BLaER1 (cell line): ENCODE data around the gene DISC1.

Experiments used
- H3K27ac ChIP-seq: shearing (Covaris generic); formaldehyde crosslinking; 2 replicates; pipeline ENCODE4 v1.8.1; 2022
- H3K27me3 ChIP-seq: shearing (Covaris generic); formaldehyde crosslinking; 2 replicates; pipeline ENCODE4 v1.8.1; 2022
- H3K36me3 ChIP-seq: shearing (Covaris generic); formaldehyde crosslinking; 2 replicates; pipeline ENCODE4 v1.8.1; 2022
- H3K4me1 ChIP-seq: shearing (Covaris generic); formaldehyde crosslinking; 2 replicates; pipeline ENCODE4 v1.8.1; 2022
- H3K4me2 ChIP-seq: shearing (Covaris generic); formaldehyde crosslinking; 2 replicates; pipeline ENCODE4 v1.8.1; 2022
- H3K4me3 ChIP-seq: shearing (Covaris generic); formaldehyde crosslinking; 2 replicates; pipeline ENCODE4 v1.8.1; 2022
- H3K9ac ChIP-seq: shearing (Covaris generic); formaldehyde crosslinking; 2 replicates; pipeline ENCODE4 v1.8.1; 2022
- H3K9me3 ChIP-seq: shearing (Covaris generic); formaldehyde crosslinking; 2 replicates; pipeline ENCODE4 v1.8.1; 2022
- H4K20me1 ChIP-seq: shearing (Covaris generic); formaldehyde crosslinking; 2 replicates; pipeline ENCODE4 v1.8.1; 2022
- Cebpa-rat ChIP-seq: shearing (Covaris generic); IDR thresholded peaks from 2 replicates; pipeline ENCODE4 v1.8.1; 2022

Gene DISC1

GRCh38 chr1:231990388-231990787 lies 363.8 kb downstream of the DISC1 start:
- H3K9ac ChIP-seq = no peak overlapping the region
- H3K27ac ChIP-seq = no peak overlapping the region
- H4K20me1 ChIP-seq = no peaks in the 10 kb centered on the region
- no peaks in the 10 kb centered on the region for H3K27me3 ChIP-seq
- no peaks in the 10 kb centered on the region for H3K4me1 ChIP-seq
- TF ChIP-seq Cebpa-rat = no peak
- H3K4me3 ChIP-seq = no peak overlapping the region
- H3K4me2 ChIP-seq = no peak overlapping the region
- H3K36me3 ChIP-seq = no peaks in the 10 kb centered on the region
- H3K9me3 ChIP-seq = no peaks in the 10 kb centered on the region

GRCh38 chr1:231991231-231991630 lies 364.6 kb downstream of the DISC1 start:
- Histone ChIP-seq H3K9ac (no peak overlapping the region), H4K20me1 (no peaks in the 10 kb centered on the region), H3K27ac (no peak overlapping the region), H3K9me3 (no peaks in the 10 kb centered on the region), H3K4me3 (no peak overlapping the region), H3K36me3 (no peaks in the 10 kb centered on the region), H3K27me3 (no peaks in the 10 kb centered on the region), H3K4me2 (no peak overlapping the region), H3K4me1 (no peaks in the 10 kb centered on the region)
- TF ChIP-seq Cebpa-rat = no peak

- no peaks in the 10 kb centered on the region for H3K9me3 ChIP-seq
- H3K36me3 ChIP-seq = no peaks in the 10 kb centered on the region
- TF ChIP-seq Cebpa-rat = no peak
These were observed 367.4 kb downstream of the DISC1 start for GRCh38 chr1:231993968-231994455.

GRCh38 chr1:231998791-231999190 lies 372.2 kb downstream of the DISC1 start:
- TF ChIP-seq Cebpa-rat = no peak
- Histone ChIP-seq H3K4me2 (no peak overlapping the region), H3K9ac (no peak overlapping the region), H3K27ac (no peak overlapping the region), H3K4me3 (no peak overlapping the region), H3K36me3 (no peaks in the 10 kb centered on the region), H3K4me1 (no peaks in the 10 kb centered on the region), H4K20me1 (no peaks in the 10 kb centered on the region), H3K27me3 (no peaks in the 10 kb centered on the region), H3K9me3 (no peaks in the 10 kb centered on the region)

More at GRCh38 chr1:231993968-231994455, 367.4 kb downstream of the DISC1 start:
- no peak overlapping the region for H3K4me2 ChIP-seq
- H3K27ac ChIP-seq = no peak overlapping the region
- H3K4me1 ChIP-seq = no peaks in the 10 kb centered on the region
- H3K27me3 ChIP-seq = no peaks in the 10 kb centered on the region
- no peak overlapping the region for H3K9ac ChIP-seq
- no peaks in the 10 kb centered on the region for H4K20me1 ChIP-seq
- no peak overlapping the region for H3K4me3 ChIP-seq

- Histone ChIP-seq H4K20me1 (no peaks in the 10 kb centered on the region), H3K27ac (no peak overlapping the region), H3K9ac (no peak overlapping the region), H3K27me3 (no peaks in the 10 kb centered on the region), H3K9me3 (no peaks in the 10 kb centered on the region), H3K4me1 (no peaks in the 10 kb centered on the region), H3K36me3 (peaks cover 8% of the 10 kb centered on the region; the same call in 1 of the 2 replicates), H3K4me2 (no peak overlapping the region), H3K4me3 (no peak overlapping the region)
- TF ChIP-seq Cebpa-rat = no peak
These were observed 378.7 kb downstream of the DISC1 start for GRCh38 chr1:232005300-232005699.

GRCh38 chr1:232009741-232010140 lies 383.2 kb downstream of the DISC1 start:
- no peaks in the 10 kb centered on the region for H3K27me3 ChIP-seq
- H3K36me3 ChIP-seq = peaks cover 9% of the 10 kb centered on the region; the same call in 1 of the 2 replicates
- H4K20me1 ChIP-seq = no peaks in the 10 kb centered on the region
- H3K9ac ChIP-seq = no peak overlapping the region
- TF ChIP-seq Cebpa-rat = no peak
- no peak overlapping the region for H3K4me3 ChIP-seq
- H3K4me2 ChIP-seq = no peak overlapping the region
- H3K27ac ChIP-seq = no peak overlapping the region
- H3K9me3 ChIP-seq = no peaks in the 10 kb centered on the region
- no peaks in the 10 kb centered on the region for H3K4me1 ChIP-seq

- H3K4me1 ChIP-seq = no peaks in the 10 kb centered on the region
- no peak overlapping the region for H3K9ac ChIP-seq
- no peaks in the 10 kb centered on the region for H4K20me1 ChIP-seq
- H3K36me3 ChIP-seq = peaks cover 9% of the 10 kb centered on the region; the same call in 1 of the 2 replicates
- no peaks in the 10 kb centered on the region for H3K9me3 ChIP-seq
- H3K27ac ChIP-seq = no peak overlapping the region
- no peak for TF ChIP-seq Cebpa-rat
- no peaks in the 10 kb centered on the region for H3K27me3 ChIP-seq
- no peak overlapping the region for H3K4me2 ChIP-seq
- no peak overlapping the region for H3K4me3 ChIP-seq
These were observed 385.4 kb downstream of the DISC1 start for GRCh38 chr1:232011961-232012360.

GRCh38 chr1:232012773-232013386 lies 386.3 kb downstream of the DISC1 start:
- Histone ChIP-seq H3K4me2 (no peak overlapping the region), H3K27ac (no peak overlapping the region), H3K4me1 (no peaks in the 10 kb centered on the region), H3K9me3 (no peaks in the 10 kb centered on the region), H3K4me3 (no peak overlapping the region), H3K27me3 (no peaks in the 10 kb centered on the region), H4K20me1 (no peaks in the 10 kb centered on the region), H3K36me3 (peaks cover 9% of the 10 kb centered on the region; the same call in 1 of the 2 replicates), H3K9ac (no peak overlapping the region)
- no peak for TF ChIP-seq Cebpa-rat

GRCh38 chr1:232014941-232015340 lies 388.4 kb downstream of the DISC1 start:
- Histone ChIP-seq H3K4me3 (no peak overlapping the region), H3K36me3 (peaks cover 4% of the 10 kb centered on the region; the same call in 1 of the 2 replicates), H3K9ac (no peak overlapping the region), H4K20me1 (no peaks in the 10 kb centered on the region), H3K4me1 (no peaks in the 10 kb centered on the region), H3K27ac (no peak overlapping the region), H3K27me3 (no peaks in the 10 kb centered on the region), H3K4me2 (no peak overlapping the region), H3K9me3 (no peaks in the 10 kb centered on the region)
- no peak for TF ChIP-seq Cebpa-rat

- Histone ChIP-seq H3K9ac (no peak overlapping the region), H3K27me3 (no peaks in the 10 kb centered on the region), H3K4me3 (no peak overlapping the region), H3K27ac (no peak overlapping the region), H3K36me3 (no peaks in the 10 kb centered on the region), H3K4me1 (no peaks in the 10 kb centered on the region), H3K9me3 (no peaks in the 10 kb centered on the region), H3K4me2 (no peak overlapping the region), H4K20me1 (no peaks in the 10 kb centered on the region)
- TF ChIP-seq Cebpa-rat = no peak
These were observed 390.0 kb downstream of the DISC1 start for GRCh38 chr1:232016616-232017015.

- H3K27ac ChIP-seq = no peak overlapping the region
These were observed 390.5 kb downstream of the DISC1 start for GRCh38 chr1:232017057-232017456.

More at GRCh38 chr1:232017057-232017456, 390.5 kb downstream of the DISC1 start:
- no peaks in the 10 kb centered on the region for H3K9me3 ChIP-seq
- H3K36me3 ChIP-seq = no peaks in the 10 kb centered on the region
- H3K4me2 ChIP-seq = no peak overlapping the region
- no peak overlapping the region for H3K4me3 ChIP-seq
- H3K27me3 ChIP-seq = no peaks in the 10 kb centered on the region
- H3K9ac ChIP-seq = no peak overlapping the region
- no peaks in the 10 kb centered on the region for H4K20me1 ChIP-seq
- no peaks in the 10 kb centered on the region for H3K4me1 ChIP-seq
- TF ChIP-seq Cebpa-rat = no peak
